Measurements from ENCODE around the gene BMP8B.
"Not testable (repeated sequence)": the region's sequence is repeated elsewhere in the genome, so short reads cannot be mapped to it uniquely, and the experiment has no call there.

The BMP8B gene

GRCh38 chr1:39776400-39776713, 12.3 kb downstream of the BMP8B start:
- in situ Hi-C loops (cut with MboI; ENCODE audit: low pct_unique_long_range_greater_than_20kb, low sequenced_read_pairs, unreplicated experiment): no loop called here
- TF ChIP-seq CTCF (IDR thresholded peaks at IDR 0.05; ENCODE audit: extremely low read depth, insufficient read depth, missing control alignments): no peak
- DNase-seq (ENCODE audit: low spot score): peak; percentile 67

- in situ Hi-C loops (cut with MboI; ENCODE audit: low pct_unique_long_range_greater_than_20kb, low sequenced_read_pairs, unreplicated experiment); DNase-seq (ENCODE audit: low spot score): not testable (repeated sequence)
Measured at GRCh38 chr1:39775676-39776399, 12.8 kb downstream of the BMP8B start.

GRCh38 chr1:39775141-39775540, 13.5 kb downstream of the BMP8B start:
- DNase-seq (ENCODE audit: low spot score); in situ Hi-C loops (cut with MboI; ENCODE audit: low pct_unique_long_range_greater_than_20kb, low sequenced_read_pairs, unreplicated experiment): not testable (repeated sequence)

GRCh38 chr1:39773369-39773979, 15.2 kb downstream of the BMP8B start:
- in situ Hi-C loops (cut with MboI; ENCODE audit: low pct_unique_long_range_greater_than_20kb, low sequenced_read_pairs, unreplicated experiment); DNase-seq (ENCODE audit: low spot score): not testable (repeated sequence)

GRCh38 chr1:39771022-39771532, 17.6 kb downstream of the BMP8B start, which contains the start of gene OXCT2:
OXCT2 (minus strand) TSS chr1:39771348; CDS start chr1:39771255, 93 bp downstream.
- DNase-seq (ENCODE audit: low spot score); in situ Hi-C loops (cut with MboI; ENCODE audit: low pct_unique_long_range_greater_than_20kb, low sequenced_read_pairs, unreplicated experiment): not testable (repeated sequence)

- in situ Hi-C loops (cut with MboI; ENCODE audit: low pct_unique_long_range_greater_than_20kb, low sequenced_read_pairs, unreplicated experiment); DNase-seq (ENCODE audit: low spot score): not testable (repeated sequence)
Measured at GRCh38 chr1:39770100-39771021, 18.3 kb downstream of the BMP8B start.

- in situ Hi-C loops (cut with MboI; ENCODE audit: low pct_unique_long_range_greater_than_20kb, low sequenced_read_pairs, unreplicated experiment); DNase-seq (ENCODE audit: low spot score): not testable (repeated sequence)
Measured at GRCh38 chr1:39769502-39769901, 19.2 kb downstream of the BMP8B start.

- DNase-seq (ENCODE audit: low spot score); in situ Hi-C loops (cut with MboI; ENCODE audit: low pct_unique_long_range_greater_than_20kb, low sequenced_read_pairs, unreplicated experiment): not testable (repeated sequence)
Measured at GRCh38 chr1:39766466-39766865, 22.2 kb downstream of the BMP8B start.

- in situ Hi-C loops (cut with MboI; ENCODE audit: low pct_unique_long_range_greater_than_20kb, low sequenced_read_pairs, unreplicated experiment): not testable (repeated sequence)
Measured at GRCh38 chr1:39764512-39764911, 24.2 kb downstream of the BMP8B start.

GRCh38 chr1:39763619-39764374, 24.9 kb downstream of the BMP8B start:
- DNase-seq (ENCODE audit: low spot score); in situ Hi-C loops (cut with MboI; ENCODE audit: low pct_unique_long_range_greater_than_20kb, low sequenced_read_pairs, unreplicated experiment): not testable (repeated sequence)

More at GRCh38 chr1:39764512-39764911, 24.2 kb downstream of the BMP8B start:
- DNase-seq (ENCODE audit: low spot score): not testable (repeated sequence)

All from GM13977 (cell line).